ENCODE results near the gene LETM1. TPM values are rescaled to one million over a fixed set of nuclear protein-coding genes. Genes with fewer than 3 reads are reported as not detected.

Gene LETM1
- total and polyA plus RNA-seq, 2 donors (not counting 3 experiments of a cell fraction or from before 2014, with no cell fraction given), result 25.6 to 62.5 TPM

- Histone ChIP-seq H3K9me1 (replicated peaks; ENCODE audit: control insufficient read depth, extremely low read depth, insufficient read depth, low read length) (no peaks in the 10 kb centered on the region), H3K4me2 (ENCODE audit: insufficient read depth, low read length) (no peak overlapping the region), H3K4me1 (ENCODE audit: control insufficient read depth, extremely low read depth, insufficient read depth, low read length) (no peaks in the 10 kb centered on the region), H3K9me3 (replicated peaks; ENCODE audit: control insufficient read depth, insufficient read depth, low read length) (no peaks in the 10 kb centered on the region), H3K36me3 (ENCODE audit: control insufficient read depth in 2 of 2, extremely low read depth in 1 of 2, insufficient read depth in 2 of 2, low read length in 2 of 2) (no peaks in the 10 kb centered on the region), H3K27ac (ENCODE audit: insufficient read depth, low read depth, low read length) (no peak overlapping the region), H2AFZ (ENCODE audit: low read depth, low read length) (no peak overlapping the region), H3K79me2 (ENCODE audit: control insufficient read depth, insufficient read depth, low read length) (no peaks in the 10 kb centered on the region), H3K9ac (replicated peaks; ENCODE audit: extremely low read depth, insufficient read depth, low read length) (no peak overlapping the region), H3K27me3 (ENCODE audit: control insufficient read depth in 2 of 2, insufficient read depth in 2 of 2, low read length in 2 of 2) (peaks cover 14 to 24% of the 10 kb centered on the region in 2 experiments), H3K4me3 (replicated peaks in 1 of 3; ENCODE audit: insufficient read depth in 1 of 3, low read depth in 1 of 3, low read length in 3 of 3) (no peak overlapping the region), H4K20me1 (replicated peaks; ENCODE audit: control insufficient read depth, extremely low read depth, insufficient read depth, low read length) (no peaks in the 10 kb centered on the region)
- no TSS peak for BruUV-seq (replicated peaks)
- TF ChIP-seq POLR2A (IDR thresholded peaks at IDR 0.05; ENCODE audit: low read depth, low read length) (no peak), FOS (IDR thresholded peaks at IDR 0.05; ENCODE audit: borderline replicate concordance, insufficient read depth, low read length) (no peak), EZH2 (IDR thresholded peaks at IDR 0.05; ENCODE audit: borderline replicate concordance, low read depth, low read length, severe bottlenecking) (no peak), JUN (IDR thresholded peaks at IDR 0.05; ENCODE audit: borderline replicate concordance, insufficient read depth, insufficient read length, low read depth) (no peak)
- TF ChIP-seq, protein P1, sequence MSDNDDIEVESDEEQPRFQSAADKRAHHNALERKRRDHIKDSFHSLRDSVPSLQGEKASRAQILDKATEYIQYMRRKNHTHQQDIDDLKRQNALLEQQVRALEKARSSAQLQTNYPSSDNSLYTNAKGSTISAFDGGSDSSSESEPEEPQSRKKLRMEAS (IDR thresholded peaks at IDR 0.05; ENCODE audit: insufficient read depth, insufficient read length), result no peak
- DNase-seq (ENCODE audit: low read depth, low spot score) (no peak), FAIRE-seq (no peak)
- POLR2A ChIA-PET, result no interaction called here
- CTCF ChIA-PET, result interaction anchor here (1.3 to 1.5 kb wide), 2 partner anchors 12 to 113 kb away, joined by 5 to 6 read pairs; no protein-coding TSS in a partner anchor
- intact Hi-C loops (cut with micrococcal nuclease) (no loop called here), dilution Hi-C loops (cut with MboI; ENCODE audit: extremely low pct_ligation_motif_present, low sequenced_read_pairs) (no loop called here)
Measured at GRCh38 chr4:1797861-1798579, 57.9 kb downstream of the LETM1 start.

GRCh38 chr4:1797298-1797860 lies 58.6 kb downstream of the LETM1 start:
- H4K20me1 ChIP-seq (replicated peaks; ENCODE audit: control insufficient read depth, extremely low read depth, insufficient read depth, low read length), result no peaks in the 10 kb centered on the region
- intact Hi-C loops (cut with micrococcal nuclease), result no loop called here
- no peaks in the 10 kb centered on the region for H3K4me1 ChIP-seq (ENCODE audit: control insufficient read depth, extremely low read depth, insufficient read depth, low read length)
- TF ChIP-seq JUN (IDR thresholded peaks at IDR 0.05; ENCODE audit: borderline replicate concordance, insufficient read depth, insufficient read length, low read depth), result no peak
- TF ChIP-seq MYC (IDR thresholded peaks at IDR 0.05; ENCODE audit: low read depth, low read length), result no peak
- no peak overlapping the region for H3K27ac ChIP-seq (ENCODE audit: insufficient read depth, low read depth, low read length)
- H3K4me2 ChIP-seq (ENCODE audit: insufficient read depth, low read length), result no peak overlapping the region
- no peak overlapping the region for H3K9ac ChIP-seq (replicated peaks; ENCODE audit: extremely low read depth, insufficient read depth, low read length)
- H3K9me3 ChIP-seq (replicated peaks; ENCODE audit: control insufficient read depth, insufficient read depth, low read length), result no peaks in the 10 kb centered on the region
- no peak overlapping the region for H3K4me3 ChIP-seq (replicated peaks in 1 of 3; ENCODE audit: insufficient read depth in 1 of 3, low read depth in 1 of 3, low read length in 3 of 3)
- H2AFZ ChIP-seq (ENCODE audit: low read depth, low read length), result no peak overlapping the region
- FAIRE-seq (no peak), DNase-seq (ENCODE audit: low read depth, low spot score) (no peak)
- dilution Hi-C loops (cut with MboI; ENCODE audit: extremely low pct_ligation_motif_present, low sequenced_read_pairs), result no loop called here
- CTCF ChIA-PET, result interaction anchor here (1.3 kb wide), 1 partner anchor 113 kb away, joined by 5 read pairs; no protein-coding TSS in a partner anchor
- no peaks in the 10 kb centered on the region for H3K79me2 ChIP-seq (ENCODE audit: control insufficient read depth, insufficient read depth, low read length)
- no TSS peak for BruUV-seq (replicated peaks)
- peaks cover 14 to 24% of the 10 kb centered on the region in 2 experiments for H3K27me3 ChIP-seq (ENCODE audit: control insufficient read depth in 2 of 2, insufficient read depth in 2 of 2, low read length in 2 of 2)
- POLR2A ChIA-PET, result no interaction called here
- H3K9me1 ChIP-seq (replicated peaks; ENCODE audit: control insufficient read depth, extremely low read depth, insufficient read depth, low read length), result no peaks in the 10 kb centered on the region
- H3K36me3 ChIP-seq (ENCODE audit: control insufficient read depth in 2 of 2, extremely low read depth in 1 of 2, insufficient read depth in 2 of 2, low read length in 2 of 2), result no peaks in the 10 kb centered on the region

Measured in endothelial cell of umbilical vein (primary cell).